ENCODE data around the gene DNAJA4. TPM values are rescaled to one million over a fixed set of nuclear protein-coding genes. Genes with fewer than 3 reads are reported as not detected.

The DNAJA4 gene
- total RNA-seq, 1 donor from 2014 or later: 22.3 TPM

DNA sequence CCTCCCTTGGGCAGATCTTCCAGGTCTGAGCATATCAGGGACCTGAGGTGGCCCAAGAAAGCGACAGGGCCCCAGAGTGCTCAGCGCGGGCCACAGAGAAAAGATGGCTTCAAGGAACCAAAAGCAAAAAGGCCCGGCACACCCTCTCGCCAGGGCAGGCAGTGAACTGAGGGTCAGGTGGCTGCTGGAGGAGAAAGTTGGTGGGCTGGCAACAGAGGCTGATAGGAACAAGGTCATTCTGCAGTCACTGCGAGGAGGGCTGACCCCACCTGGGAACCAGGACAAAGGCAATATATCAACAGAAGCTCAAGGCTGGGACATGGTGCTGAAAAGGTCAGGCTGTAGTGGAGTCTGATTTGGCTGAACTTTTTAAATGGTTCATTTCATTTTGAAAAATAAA lies 27.2 kb upstream of the DNAJA4 start:
- Mint-ChIP-seq H3K36me3 (ENCODE audit: low read depth) (no peaks in the 10 kb centered on the region), H3K4me3 (no peak overlapping the region)
- CTCF ChIA-PET: interaction anchor here (1.0 kb wide), 1 partner anchor 41 kb away, joined by 3 read pairs; no protein-coding TSS in a partner anchor

DNA sequence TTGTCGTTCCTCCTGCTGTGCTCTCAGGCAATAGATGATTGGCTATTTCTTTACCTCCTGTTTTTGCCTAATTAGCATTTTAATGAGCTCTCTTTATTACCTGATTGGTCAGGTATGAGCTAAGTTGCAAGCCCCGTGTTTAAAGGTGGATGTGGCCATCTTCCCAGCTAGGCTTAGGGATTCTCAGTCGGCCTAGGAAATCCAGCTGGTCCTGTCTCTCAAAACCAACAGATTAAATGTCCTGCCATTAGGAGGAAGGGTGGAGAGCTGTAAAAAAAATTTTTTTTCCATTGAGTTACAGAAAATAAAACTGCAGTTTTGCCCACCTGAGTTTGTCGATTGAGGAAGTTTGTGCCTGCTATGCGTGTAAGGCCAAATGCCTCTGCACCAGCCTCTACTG lies 24.6 kb upstream of the DNAJA4 start:
- intact Hi-C loops (cut with micrococcal nuclease): loop anchor here (2.0 kb wide), 2 partner anchors 239 to 281 kb away; no protein-coding TSS in a partner anchor
- Mint-ChIP-seq H3K9me3 (no peaks in the 10 kb centered on the region), H3K4me1 (peaks cover 2% of the 10 kb centered on the region), H3K4me3 (no peak overlapping the region), H3K27me3 (peaks cover 5% of the 10 kb centered on the region), H3K27ac (no peak overlapping the region), H3K36me3 (ENCODE audit: low read depth) (no peaks in the 10 kb centered on the region)
- ChIA-PET CTCF (interaction anchor here (0.8 to 4.2 kb wide), 12 partner anchors 22 to 329 kb away, joined by 3 to 48 read pairs (median 7); partner anchors contain the start of gene CIB2), POLR2A (no interaction called here)
- ATAC-seq (ENCODE audit: low read depth): no peak
- TF ChIP-seq, protein P1, sequence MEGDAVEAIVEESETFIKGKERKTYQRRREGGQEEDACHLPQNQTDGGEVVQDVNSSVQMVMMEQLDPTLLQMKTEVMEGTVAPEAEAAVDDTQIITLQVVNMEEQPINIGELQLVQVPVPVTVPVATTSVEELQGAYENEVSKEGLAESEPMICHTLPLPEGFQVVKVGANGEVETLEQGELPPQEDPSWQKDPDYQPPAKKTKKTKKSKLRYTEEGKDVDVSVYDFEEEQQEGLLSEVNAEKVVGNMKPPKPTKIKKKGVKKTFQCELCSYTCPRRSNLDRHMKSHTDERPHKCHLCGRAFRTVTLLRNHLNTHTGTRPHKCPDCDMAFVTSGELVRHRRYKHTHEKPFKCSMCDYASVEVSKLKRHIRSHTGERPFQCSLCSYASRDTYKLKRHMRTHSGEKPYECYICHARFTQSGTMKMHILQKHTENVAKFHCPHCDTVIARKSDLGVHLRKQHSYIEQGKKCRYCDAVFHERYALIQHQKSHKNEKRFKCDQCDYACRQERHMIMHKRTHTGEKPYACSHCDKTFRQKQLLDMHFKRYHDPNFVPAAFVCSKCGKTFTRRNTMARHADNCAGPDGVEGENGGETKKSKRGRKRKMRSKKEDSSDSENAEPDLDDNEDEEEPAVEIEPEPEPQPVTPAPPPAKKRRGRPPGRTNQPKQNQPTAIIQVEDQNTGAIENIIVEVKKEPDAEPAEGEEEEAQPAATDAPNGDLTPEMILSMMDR (IDR thresholded peaks at IDR 0.05): no peak
- DNase-seq: no peak

More for the DNA sequence above, 27.2 kb upstream of the DNAJA4 start:
- Mint-ChIP-seq H3K9me3 (no peaks in the 10 kb centered on the region), H3K27me3 (peaks cover 13% of the 10 kb centered on the region), H3K4me1 (peaks cover 2% of the 10 kb centered on the region), H3K27ac (no peak overlapping the region)
- no peak for ATAC-seq (ENCODE audit: low read depth)
- TF ChIP-seq, protein P1 (IDR thresholded peaks at IDR 0.05): no peak
- no peak for DNase-seq
- intact Hi-C loops (cut with micrococcal nuclease): no loop called here
- POLR2A ChIA-PET: no interaction called here

DNA sequence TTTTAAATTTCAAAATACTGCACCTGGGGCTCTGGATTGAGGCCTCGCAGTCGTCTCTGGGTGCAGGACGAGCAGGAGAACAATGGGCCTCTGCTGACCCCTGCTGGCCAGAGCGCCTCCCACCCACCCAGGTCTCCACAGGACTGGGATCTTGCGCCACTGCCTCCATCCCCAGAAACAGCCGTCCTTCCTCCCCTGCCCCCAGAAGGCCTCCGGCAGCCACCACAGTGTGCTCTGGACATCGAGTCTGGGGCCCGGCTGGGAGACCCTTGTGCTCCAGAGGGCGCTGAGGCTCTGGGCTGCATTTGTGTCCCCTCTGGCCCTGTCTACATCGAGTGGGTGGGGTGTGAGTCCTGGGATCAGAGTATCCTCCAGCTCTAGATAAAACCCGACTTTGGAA lies 23.3 kb upstream of the DNAJA4 start:
- no peaks in the 10 kb centered on the region for H3K36me3 Mint-ChIP-seq (ENCODE audit: low read depth)
- H3K27ac Mint-ChIP-seq: no peak overlapping the region
- H3K4me3 Mint-ChIP-seq: no peak overlapping the region
- H3K4me1 Mint-ChIP-seq: peaks cover 2% of the 10 kb centered on the region
- intact Hi-C loops (cut with micrococcal nuclease): loop anchor here (1.0 to 2.0 kb wide), 6 partner anchors 46 to 282 kb away; partner anchors contain the start of gene CIB2
- no peaks in the 10 kb centered on the region for H3K9me3 Mint-ChIP-seq
- CTCF ChIA-PET: interaction anchor here (0.7 to 4.2 kb wide), 13 partner anchors 9 to 282 kb away, joined by 3 to 48 read pairs (median 6); partner anchors contain the start of gene CIB2
- TF ChIP-seq, protein P1 (IDR thresholded peaks at IDR 0.05): no peak
- POLR2A ChIA-PET: interaction anchor here (0.7 kb wide), 1 partner anchor 838 kb away, joined by 3 read pairs; no protein-coding TSS in a partner anchor
- ATAC-seq (ENCODE audit: low read depth) (peak; percentile 94), DNase-seq (peak; percentile 77)
- no peaks in the 10 kb centered on the region for H3K27me3 Mint-ChIP-seq

DNA sequence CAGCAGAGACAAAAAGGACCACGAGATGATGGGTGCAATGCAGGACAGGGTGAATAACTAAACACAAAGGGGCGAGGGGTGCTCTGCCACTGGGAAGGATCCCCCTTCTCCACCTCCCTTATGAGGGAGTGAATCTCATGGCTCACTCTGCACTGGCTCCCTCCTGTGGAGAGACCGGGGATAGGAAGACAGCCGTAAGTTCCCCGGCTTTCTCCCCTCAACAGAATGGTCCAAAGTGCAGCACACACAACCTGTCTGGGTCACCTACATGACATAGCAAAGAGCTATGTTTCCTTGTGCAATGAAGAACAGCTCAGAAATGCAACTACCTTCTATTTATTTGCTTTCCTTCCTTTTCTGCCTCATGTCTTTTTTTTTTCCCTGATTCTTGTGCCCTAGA lies 22.2 kb upstream of the DNAJA4 start:
- no peak overlapping the region for H3K4me3 Mint-ChIP-seq
- peaks cover 2% of the 10 kb centered on the region for H3K4me1 Mint-ChIP-seq
- intact Hi-C loops (cut with micrococcal nuclease): no loop called here
- no peaks in the 10 kb centered on the region for H3K27me3 Mint-ChIP-seq
- ChIA-PET CTCF (interaction anchor here (0.5 to 4.2 kb wide), 10 partner anchors 10 to 467 kb away, joined by 3 to 48 read pairs (median 12); partner anchors contain the start of gene CIB2), POLR2A (no interaction called here)
- H3K9me3 Mint-ChIP-seq: no peaks in the 10 kb centered on the region
- no peak overlapping the region for H3K27ac Mint-ChIP-seq
- TF ChIP-seq, protein P1 (IDR thresholded peaks at IDR 0.05): no peak
- ATAC-seq (ENCODE audit: low read depth) (no peak), DNase-seq (no peak)
- no peaks in the 10 kb centered on the region for H3K36me3 Mint-ChIP-seq (ENCODE audit: low read depth)

- DNase-seq (no peak), ATAC-seq (ENCODE audit: low read depth) (no peak)
- ChIA-PET CTCF (interaction anchor here (0.7 to 4.2 kb wide), 5 partner anchors 48 to 467 kb away, joined by 3 to 48 read pairs (median 26); no protein-coding TSS in a partner anchor), POLR2A (interaction anchor here (0.7 kb wide), 1 partner anchor 283 kb away, joined by 5 read pairs; no protein-coding TSS in a partner anchor)
- Mint-ChIP-seq H3K27me3 (no peaks in the 10 kb centered on the region), H3K4me1 (peaks cover 2% of the 10 kb centered on the region), H3K36me3 (ENCODE audit: low read depth) (no peaks in the 10 kb centered on the region), H3K27ac (no peak overlapping the region), H3K4me3 (no peak overlapping the region), H3K9me3 (no peaks in the 10 kb centered on the region)
- TF ChIP-seq, protein P1 (IDR thresholded peaks at IDR 0.05): no peak
- intact Hi-C loops (cut with micrococcal nuclease): no loop called here
Measured at GRCh38 chr15:78243058-78243457, 21.3 kb upstream of the DNAJA4 start.
